Osteoblast (primary cell): Measurements from ENCODE around the gene AGAP3. TPM values are rescaled to one million over a fixed set of nuclear protein-coding genes. Genes with fewer than 3 reads are reported as not detected.

Experiments
- DNase-seq: peaks from one replicate; pipeline ENCODE4 v3.0.0; 2011; ENCODE audit warnings: low spot score, mixed read lengths; ENCODE audit not compliant: insufficient read length; ENCODE audit errors: missing footprints
- H2AFZ ChIP-seq: 2 replicates; pipeline ENCODE4 v1.6.0; 2011; ENCODE audit warnings: mild to moderate bottlenecking, low read length
- H3K27ac ChIP-seq: 2 replicates; pipeline ENCODE4 v1.5.1; 2011; ENCODE audit warnings: mild to moderate bottlenecking, low read depth, low read length, moderate library complexity
- H3K27me3 ChIP-seq: 2 replicates; pipeline ENCODE4 v1.6.0; 2012; ENCODE audit warnings: mild to moderate bottlenecking, control low read depth, inconsistent platforms, low read length, moderate library complexity; ENCODE audit not compliant: insufficient read depth
- H3K36me3 ChIP-seq: 2 replicates; pipeline ENCODE4 v1.5.1; 2011; ENCODE audit warnings: mild to moderate bottlenecking, low read length, control low read depth, moderate library complexity; ENCODE audit not compliant: insufficient read depth
- H3K4me1 ChIP-seq: 2 replicates; pipeline ENCODE4 v1.5.1; 2011; ENCODE audit warnings: mild to moderate bottlenecking, low read length, control low read depth, moderate library complexity; ENCODE audit not compliant: insufficient read depth
- H3K4me2 ChIP-seq: 2 replicates; pipeline ENCODE4 v1.6.0; 2011; ENCODE audit warnings: mild to moderate bottlenecking, low read length; ENCODE audit not compliant: insufficient read depth
- H3K4me3 ChIP-seq: fragments of 200-600 bp; sonication (generic); 3 replicates; pipeline ENCODE4 v1.5.1; 2012; ENCODE audit warnings: mild to moderate bottlenecking, low read length, inconsistent platforms; ENCODE audit not compliant: insufficient read depth
- H3K79me2 ChIP-seq: 2 replicates; pipeline ENCODE4 v1.6.0; 2012; ENCODE audit warnings: mild to moderate bottlenecking, low read length, control low read depth, inconsistent platforms; ENCODE audit not compliant: insufficient read depth
- H3K9me3 ChIP-seq: 2 replicates; pipeline ENCODE4 v1.5.1; 2011; ENCODE audit warnings: low read depth, low read length, control low read depth
- H4K20me1 ChIP-seq: 2 replicates; pipeline ENCODE4 v1.6.0; 2012; ENCODE audit warnings: mild to moderate bottlenecking, low read length, control low read depth; ENCODE audit not compliant: insufficient read depth
- total RNA-seq: library from RNA; depleted of rRNA; stranded (reverse); fragments of >200 nt; gene quantifications from 2 replicates; pipeline ENCODE4 v1.2.3, GENCODE V29; 2012
- TF ChIP-seq, protein P1 (sequence below): IDR thresholded peaks from 2 replicates; pipeline ENCODE4 v1.5.1; 2011; ENCODE audit warnings: mild to moderate bottlenecking, low read depth, low read length, moderate library complexity; ENCODE audit errors: extremely low read depth

AGAP3 gene
- total RNA-seq, 1 donor = 39.8 TPM

DNA sequence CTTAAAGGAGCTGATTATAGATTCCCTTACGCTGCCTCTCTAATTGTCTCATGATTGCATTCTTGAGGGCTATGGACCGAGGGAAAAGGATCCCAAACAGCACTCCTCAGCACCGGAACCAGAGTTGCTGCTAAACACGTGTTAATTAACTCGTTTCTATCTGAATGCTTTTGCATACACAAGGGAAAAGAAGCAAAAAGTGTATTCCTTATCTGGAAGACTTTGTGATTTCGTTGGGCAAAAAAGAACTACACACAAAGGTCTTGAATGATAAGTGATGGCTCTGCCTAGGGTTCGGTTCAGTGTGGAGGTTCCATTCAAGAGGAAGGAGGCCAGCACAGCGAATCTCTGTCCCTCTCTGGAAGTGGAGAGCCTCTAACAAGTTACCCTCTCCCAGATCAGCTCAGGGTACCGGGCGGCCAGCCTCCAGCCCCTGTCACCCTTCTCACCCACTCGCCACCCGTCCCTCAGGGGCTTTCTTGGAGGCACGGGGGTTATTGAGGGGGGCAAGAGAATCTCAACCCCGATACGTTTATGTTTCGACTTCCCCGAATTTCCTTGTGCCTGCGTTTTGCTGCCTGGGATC lies 27.4 kb upstream of the AGAP3 start:
- Histone ChIP-seq H3K79me2 (peaks cover 35% of the 10 kb centered on the region), H3K9me3 (no peaks in the 10 kb centered on the region), H3K4me1 (peaks cover 48% of the 10 kb centered on the region), H3K27ac (peak overlapping the region; percentile 93), H4K20me1 (peaks cover 21% of the 10 kb centered on the region), H3K36me3 (no peaks in the 10 kb centered on the region), H3K4me2 (peak overlapping the region; percentile 100), H3K4me3 (peak overlapping the region; percentile 91), H2AFZ (peak overlapping the region; percentile 93), H3K27me3 (no peaks in the 10 kb centered on the region)
- DNase-seq = no peak
- TF ChIP-seq, protein P1, sequence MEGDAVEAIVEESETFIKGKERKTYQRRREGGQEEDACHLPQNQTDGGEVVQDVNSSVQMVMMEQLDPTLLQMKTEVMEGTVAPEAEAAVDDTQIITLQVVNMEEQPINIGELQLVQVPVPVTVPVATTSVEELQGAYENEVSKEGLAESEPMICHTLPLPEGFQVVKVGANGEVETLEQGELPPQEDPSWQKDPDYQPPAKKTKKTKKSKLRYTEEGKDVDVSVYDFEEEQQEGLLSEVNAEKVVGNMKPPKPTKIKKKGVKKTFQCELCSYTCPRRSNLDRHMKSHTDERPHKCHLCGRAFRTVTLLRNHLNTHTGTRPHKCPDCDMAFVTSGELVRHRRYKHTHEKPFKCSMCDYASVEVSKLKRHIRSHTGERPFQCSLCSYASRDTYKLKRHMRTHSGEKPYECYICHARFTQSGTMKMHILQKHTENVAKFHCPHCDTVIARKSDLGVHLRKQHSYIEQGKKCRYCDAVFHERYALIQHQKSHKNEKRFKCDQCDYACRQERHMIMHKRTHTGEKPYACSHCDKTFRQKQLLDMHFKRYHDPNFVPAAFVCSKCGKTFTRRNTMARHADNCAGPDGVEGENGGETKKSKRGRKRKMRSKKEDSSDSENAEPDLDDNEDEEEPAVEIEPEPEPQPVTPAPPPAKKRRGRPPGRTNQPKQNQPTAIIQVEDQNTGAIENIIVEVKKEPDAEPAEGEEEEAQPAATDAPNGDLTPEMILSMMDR = no peak

- peak; percentile 99 for DNase-seq
- Histone ChIP-seq H4K20me1 (peaks cover 21% of the 10 kb centered on the region), H3K36me3 (peaks cover 3% of the 10 kb centered on the region), H3K9me3 (no peaks in the 10 kb centered on the region), H3K27me3 (no peaks in the 10 kb centered on the region), H3K27ac (peak within 1 kb of the TSS; percentile 93), H3K4me3 (peak within 1 kb of the TSS; percentile 91), H3K4me1 (peaks cover 48% of the 10 kb centered on the region), H2AFZ (peak within 1 kb of the TSS; percentile 93), H3K79me2 (peaks cover 38% of the 10 kb centered on the region), H3K4me2 (peak within 1 kb of the TSS; percentile 100)
- TF ChIP-seq, protein P1 = peak; percentile 30
Observed at GRCh38 chr7:151059367-151060112, 26.7 kb upstream of the AGAP3 start, which contains the start of gene SLC4A2. SLC4A2 (plus strand) TSS chr7:151059589; CDS start chr7:151061988, 2,399 bp downstream.

- Histone ChIP-seq H3K9me3 (no peaks in the 10 kb centered on the region), H3K36me3 (peaks cover 8% of the 10 kb centered on the region), H3K4me2 (peak overlapping the region; percentile 100), H3K4me3 (peak overlapping the region; percentile 91), H4K20me1 (peaks cover 21% of the 10 kb centered on the region), H3K4me1 (peaks cover 48% of the 10 kb centered on the region), H3K27ac (peak overlapping the region; percentile 58), H3K27me3 (no peaks in the 10 kb centered on the region), H2AFZ (no peak overlapping the region), H3K79me2 (peaks cover 43% of the 10 kb centered on the region)
- peak; percentile 94 for DNase-seq
- TF ChIP-seq, protein P1 = no peak
Observed at GRCh38 chr7:151060113-151060415, 26.2 kb upstream of the AGAP3 start.
